GM12872 (cell line): ENCODE measurements around the gene CFAP20DC.

ENCODE experiments used
- CTCF ChIP-seq: IDR thresholded peaks from 3 replicates; pipeline ENCODE4 v1.5.1; 2011; ENCODE audit warnings: low read depth, mild to moderate bottlenecking, low read length, moderate library complexity; ENCODE audit not compliant: insufficient read depth

Gene CFAP20DC

GRCh38 chr3:58824285-58824684 lies 225.5 kb downstream of the CFAP20DC start:
- TF ChIP-seq CTCF, result peak; percentile 78

GRCh38 chr3:58804914-58805313 lies 244.9 kb downstream of the CFAP20DC start:
- no peak for TF ChIP-seq CTCF

GRCh38 chr3:58801541-58801940 lies 248.3 kb downstream of the CFAP20DC start:
- no peak for TF ChIP-seq CTCF

- TF ChIP-seq CTCF, result no peak
Observed at GRCh38 chr3:58800940-58801339, 248.9 kb downstream of the CFAP20DC start.

- TF ChIP-seq CTCF, result no peak
Observed at GRCh38 chr3:58800032-58800431, 249.8 kb downstream of the CFAP20DC start.

GRCh38 chr3:58799271-58799670 lies 250.6 kb downstream of the CFAP20DC start:
- TF ChIP-seq CTCF, result no peak

- TF ChIP-seq CTCF, result no peak
Observed at GRCh38 chr3:58798312-58798711, 251.5 kb downstream of the CFAP20DC start.

GRCh38 chr3:58794750-58795149 lies 255.1 kb downstream of the CFAP20DC start:
- TF ChIP-seq CTCF, result no peak
